ENCODE data around the gene KIF11. TPM values are rescaled to one million over a fixed set of nuclear protein-coding genes. Genes with fewer than 3 reads are reported as not detected.

KIF11 gene
- total and polyA plus RNA-seq, 2 of the 13 experiments (the other 11 are each of a cell fraction or from before 2014, with no cell fraction given) = 8.7 to 38.4 TPM

DNA sequence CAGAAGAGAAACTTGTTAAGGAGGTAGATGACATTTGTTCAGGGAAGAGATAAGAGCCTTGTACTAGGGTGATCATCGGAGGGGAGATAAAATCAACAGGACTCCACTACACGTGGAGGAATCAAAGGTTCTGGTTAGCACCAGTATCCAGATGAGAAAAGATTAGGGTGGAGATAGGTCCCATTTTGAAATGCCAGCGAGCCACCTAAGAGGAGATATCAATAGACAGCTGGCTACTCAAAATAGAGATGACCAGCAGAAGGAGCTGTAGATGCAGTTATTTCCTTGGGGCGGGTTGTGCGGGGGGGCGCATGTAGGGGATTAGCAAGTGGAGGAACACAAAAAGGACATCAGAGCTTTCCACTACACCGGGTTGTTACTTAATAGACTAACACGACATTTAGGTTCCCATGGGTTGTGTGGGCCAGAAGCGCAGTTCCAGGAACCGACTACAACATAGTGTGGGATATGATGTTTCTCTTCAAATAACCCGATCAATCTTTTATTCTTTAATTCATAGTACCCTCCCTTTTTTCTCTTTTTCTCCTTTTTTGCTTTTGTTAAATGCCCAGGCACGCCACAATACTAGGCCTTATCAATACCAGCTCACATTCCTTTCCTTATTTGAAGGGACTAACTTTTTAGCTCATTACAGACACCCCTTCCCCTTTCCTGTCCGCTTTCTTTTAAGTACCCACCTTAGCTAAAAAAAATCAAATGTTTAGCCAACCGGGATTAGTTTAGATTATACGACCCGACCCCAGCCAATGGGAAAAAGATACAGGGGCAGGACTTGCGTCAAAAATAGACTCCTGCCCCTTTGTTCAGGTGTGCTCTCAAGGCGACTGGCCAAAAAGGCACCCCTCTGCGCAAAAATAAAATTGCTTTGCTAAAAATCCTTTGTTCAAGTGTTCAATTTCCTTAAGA lies 2.0 kb upstream of the KIF11 start (continued):
- TF ChIP-seq RBFOX2 (IDR thresholded peaks at IDR 0.05; ENCODE audit: low read depth, low read length) (no peak; the same call in 1 of the 2 replicates), RCOR2 (CRISPR knock-in tag; IDR thresholded peaks at IDR 0.05) (no peak), SIN3B (IDR thresholded peaks at IDR 0.05; ENCODE audit: low read length) (no peak), ZBTB3 (CRISPR knock-in tag; IDR thresholded peaks at IDR 0.05; ENCODE audit: borderline replicate concordance, low read depth) (no peak), FOXA3 (CRISPR knock-in tag; IDR thresholded peaks at IDR 0.05) (no peak; the same call in 1 of the 2 replicates), YY1 (IDR thresholded peaks at IDR 0.05; ENCODE audit: insufficient read depth, insufficient replicate concordance, low read depth, low read length) (no peak), ARNT (IDR thresholded peaks at IDR 0.05) (no peak), NPAS2 (CRISPR knock-in tag; IDR thresholded peaks at IDR 0.05; ENCODE audit: borderline replicate concordance) (no peak), MXD4 (CRISPR knock-in tag; IDR thresholded peaks at IDR 0.05) (no peak), HMG20A (CRISPR knock-in tag; IDR thresholded peaks at IDR 0.05; ENCODE audit: borderline replicate concordance) (no peak), PPARG (CRISPR knock-in tag; conservative IDR thresholded peaks at IDR 0.05) (no peak), ZNF326 (CRISPR knock-in tag; IDR thresholded peaks at IDR 0.05; ENCODE audit: borderline replicate concordance) (no peak), ZNF557 (CRISPR knock-in tag; IDR thresholded peaks at IDR 0.05) (no peak), GABPB1 (CRISPR knock-in tag; IDR thresholded peaks at IDR 0.05) (no peak), ZNF879 (CRISPR knock-in tag; IDR thresholded peaks at IDR 0.05) (no peak), ESRRA (CRISPR knock-in tag; IDR thresholded peaks at IDR 0.05; ENCODE audit: low read depth) (no peak)
- TF ChIP-seq, protein P1, sequence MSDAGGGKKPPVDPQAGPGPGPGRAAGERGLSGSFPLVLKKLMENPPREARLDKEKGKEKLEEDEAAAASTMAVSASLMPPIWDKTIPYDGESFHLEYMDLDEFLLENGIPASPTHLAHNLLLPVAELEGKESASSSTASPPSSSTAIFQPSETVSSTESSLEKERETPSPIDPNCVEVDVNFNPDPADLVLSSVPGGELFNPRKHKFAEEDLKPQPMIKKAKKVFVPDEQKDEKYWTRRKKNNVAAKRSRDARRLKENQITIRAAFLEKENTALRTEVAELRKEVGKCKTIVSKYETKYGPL (CRISPR knock-in tag; IDR thresholded peaks at IDR 0.05) = no peak
- TF ChIP-seq, protein P2, sequence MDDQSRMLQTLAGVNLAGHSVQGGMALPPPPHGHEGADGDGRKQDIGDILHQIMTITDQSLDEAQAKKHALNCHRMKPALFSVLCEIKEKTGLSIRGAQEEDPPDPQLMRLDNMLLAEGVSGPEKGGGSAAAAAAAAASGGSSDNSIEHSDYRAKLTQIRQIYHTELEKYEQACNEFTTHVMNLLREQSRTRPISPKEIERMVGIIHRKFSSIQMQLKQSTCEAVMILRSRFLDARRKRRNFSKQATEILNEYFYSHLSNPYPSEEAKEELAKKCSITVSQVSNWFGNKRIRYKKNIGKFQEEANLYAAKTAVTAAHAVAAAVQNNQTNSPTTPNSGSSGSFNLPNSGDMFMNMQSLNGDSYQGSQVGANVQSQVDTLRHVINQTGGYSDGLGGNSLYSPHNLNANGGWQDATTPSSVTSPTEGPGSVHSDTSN (CRISPR knock-in tag; IDR thresholded peaks at IDR 0.05; ENCODE audit: borderline replicate concordance) = no peak
- TF ChIP-seq, protein P3, sequence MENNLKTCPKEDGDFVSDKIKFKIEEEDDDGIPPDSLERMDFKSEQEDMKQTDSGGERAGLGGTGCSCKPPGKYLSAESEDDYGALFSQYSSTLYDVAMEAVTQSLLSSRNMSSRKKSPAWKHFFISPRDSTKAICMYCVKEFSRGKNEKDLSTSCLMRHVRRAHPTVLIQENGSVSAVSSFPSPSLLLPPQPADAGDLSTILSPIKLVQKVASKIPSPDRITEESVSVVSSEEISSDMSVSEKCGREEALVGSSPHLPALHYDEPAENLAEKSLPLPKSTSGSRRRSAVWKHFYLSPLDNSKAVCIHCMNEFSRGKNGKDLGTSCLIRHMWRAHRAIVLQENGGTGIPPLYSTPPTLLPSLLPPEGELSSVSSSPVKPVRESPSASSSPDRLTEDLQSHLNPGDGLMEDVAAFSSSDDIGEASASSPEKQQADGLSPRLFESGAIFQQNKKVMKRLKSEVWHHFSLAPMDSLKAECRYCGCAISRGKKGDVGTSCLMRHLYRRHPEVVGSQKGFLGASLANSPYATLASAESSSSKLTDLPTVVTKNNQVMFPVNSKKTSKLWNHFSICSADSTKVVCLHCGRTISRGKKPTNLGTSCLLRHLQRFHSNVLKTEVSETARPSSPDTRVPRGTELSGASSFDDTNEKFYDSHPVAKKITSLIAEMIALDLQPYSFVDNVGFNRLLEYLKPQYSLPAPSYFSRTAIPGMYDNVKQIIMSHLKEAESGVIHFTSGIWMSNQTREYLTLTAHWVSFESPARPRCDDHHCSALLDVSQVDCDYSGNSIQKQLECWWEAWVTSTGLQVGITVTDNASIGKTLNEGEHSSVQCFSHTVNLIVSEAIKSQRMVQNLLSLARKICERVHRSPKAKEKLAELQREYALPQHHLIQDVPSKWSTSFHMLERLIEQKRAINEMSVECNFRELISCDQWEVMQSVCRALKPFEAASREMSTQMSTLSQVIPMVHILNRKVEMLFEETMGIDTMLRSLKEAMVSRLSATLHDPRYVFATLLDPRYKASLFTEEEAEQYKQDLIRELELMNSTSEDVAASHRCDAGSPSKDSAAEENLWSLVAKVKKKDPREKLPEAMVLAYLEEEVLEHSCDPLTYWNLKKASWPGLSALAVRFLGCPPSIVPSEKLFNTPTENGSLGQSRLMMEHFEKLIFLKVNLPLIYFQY (CRISPR knock-in tag; IDR thresholded peaks at IDR 0.05; ENCODE audit: borderline replicate concordance) = no peak
- TF ChIP-seq, protein P4, sequence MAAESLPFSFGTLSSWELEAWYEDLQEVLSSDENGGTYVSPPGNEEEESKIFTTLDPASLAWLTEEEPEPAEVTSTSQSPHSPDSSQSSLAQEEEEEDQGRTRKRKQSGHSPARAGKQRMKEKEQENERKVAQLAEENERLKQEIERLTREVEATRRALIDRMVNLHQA (CRISPR knock-in tag; IDR thresholded peaks at IDR 0.05) = no peak
- TF ChIP-seq, protein P5, sequence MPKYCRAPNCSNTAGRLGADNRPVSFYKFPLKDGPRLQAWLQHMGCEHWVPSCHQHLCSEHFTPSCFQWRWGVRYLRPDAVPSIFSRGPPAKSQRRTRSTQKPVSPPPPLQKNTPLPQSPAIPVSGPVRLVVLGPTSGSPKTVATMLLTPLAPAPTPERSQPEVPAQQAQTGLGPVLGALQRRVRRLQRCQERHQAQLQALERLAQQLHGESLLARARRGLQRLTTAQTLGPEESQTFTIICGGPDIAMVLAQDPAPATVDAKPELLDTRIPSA (CRISPR knock-in tag; IDR thresholded peaks at IDR 0.05; ENCODE audit: borderline replicate concordance) = no peak
- TF ChIP-seq, protein P6, sequence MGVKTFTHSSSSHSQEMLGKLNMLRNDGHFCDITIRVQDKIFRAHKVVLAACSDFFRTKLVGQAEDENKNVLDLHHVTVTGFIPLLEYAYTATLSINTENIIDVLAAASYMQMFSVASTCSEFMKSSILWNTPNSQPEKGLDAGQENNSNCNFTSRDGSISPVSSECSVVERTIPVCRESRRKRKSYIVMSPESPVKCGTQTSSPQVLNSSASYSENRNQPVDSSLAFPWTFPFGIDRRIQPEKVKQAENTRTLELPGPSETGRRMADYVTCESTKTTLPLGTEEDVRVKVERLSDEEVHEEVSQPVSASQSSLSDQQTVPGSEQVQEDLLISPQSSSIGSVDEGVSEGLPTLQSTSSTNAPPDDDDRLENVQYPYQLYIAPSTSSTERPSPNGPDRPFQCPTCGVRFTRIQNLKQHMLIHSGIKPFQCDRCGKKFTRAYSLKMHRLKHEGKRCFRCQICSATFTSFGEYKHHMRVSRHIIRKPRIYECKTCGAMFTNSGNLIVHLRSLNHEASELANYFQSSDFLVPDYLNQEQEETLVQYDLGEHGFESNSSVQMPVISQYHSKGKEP (CRISPR knock-in tag; IDR thresholded peaks at IDR 0.05) = no peak

Measured in HepG2 (cell line).